Spinal cord (tissue), 10 donors: ENCODE data around the gene KATNB1. TPM values are rescaled to one million over a fixed set of nuclear protein-coding genes. Genes with fewer than 3 reads are reported as not detected.

Source experiments
- DNase-seq, 6 donors: peaks; one replicate each; pipeline versions ENCODE4 v3.0.0 to v3.0.0-alpha.2; 2013 to 2015; ENCODE audit warnings: low spot score in 6 of 6, low read depth in 4 of 6
- H3K27ac ChIP-seq: one replicate; pipeline ENCODE4 v1.5.1; 2013; ENCODE audit warnings: low read depth, low read length, control low read depth
- H3K27me3 ChIP-seq: one replicate; pipeline ENCODE4 v1.6.1; 2013; ENCODE audit warnings: low read length; ENCODE audit not compliant: control insufficient read depth, insufficient read depth
- H3K36me3 ChIP-seq: one replicate; pipeline ENCODE4 v1.6.1; 2013; ENCODE audit warnings: low read length; ENCODE audit not compliant: control insufficient read depth, insufficient read depth
- H3K4me1 ChIP-seq: one replicate; pipeline ENCODE4 v1.6.1; 2013; ENCODE audit warnings: low read length; ENCODE audit not compliant: control insufficient read depth, insufficient read depth
- H3K4me3 ChIP-seq: one replicate; pipeline ENCODE4 v1.5.1; 2013; ENCODE audit warnings: low read depth, low read length, control low read depth
- H3K9me3 ChIP-seq: one replicate; pipeline ENCODE4 v1.6.1; 2013; ENCODE audit warnings: low read length; ENCODE audit not compliant: control insufficient read depth, insufficient read depth
- WGBS: methylation state at CpG from one replicate; pipeline ENCODE4 v1.1.5; 2013; ENCODE audit warnings: missing lambda C conversion rate; ENCODE audit not compliant: insufficient coverage; 5-methylcytosine and 5-hydroxymethylcytosine counted together
- polyA plus RNA-seq, 2 donors: library from polyadenylated mRNA; unstranded; fragments of 120-200 nt; gene quantifications; one replicate each; pipeline ENCODE4 v1.2.1, GENCODE V29; 2013; ENCODE audit not compliant: insufficient read length in 2 of 2
- total RNA-seq, 2 donors: library from RNA; depleted of rRNA in 1 of 2; stranded (reverse); fragments of 120-200 nt in 1 of 2; fragments of >200 nt in 1 of 2; gene quantifications; one replicate each; pipeline versions ENCODE4 v1.2.3 to v1.2.4, GENCODE V29; 2013 to 2014
- donor health status: healthy.

KATNB1 gene
- total and polyA plus RNA-seq, 4 donors: 28.8 to 52.9 (median 43.0) TPM

GRCh38 chr16:57759131-57759530, 23.6 kb downstream of the KATNB1 start:
- Histone ChIP-seq H3K4me1 (peaks cover 3% of the 10 kb centered on the region), H3K4me3 (no peak overlapping the region), H3K36me3 (peaks cover 100% of the 10 kb centered on the region), H3K9me3 (no peaks in the 10 kb centered on the region), H3K27me3 (no peaks in the 10 kb centered on the region), H3K27ac (no peak overlapping the region)
- DNase-seq: no peak
- 93% methylated on average over 4 of the region's 7 CpGs for WGBS

DNA sequence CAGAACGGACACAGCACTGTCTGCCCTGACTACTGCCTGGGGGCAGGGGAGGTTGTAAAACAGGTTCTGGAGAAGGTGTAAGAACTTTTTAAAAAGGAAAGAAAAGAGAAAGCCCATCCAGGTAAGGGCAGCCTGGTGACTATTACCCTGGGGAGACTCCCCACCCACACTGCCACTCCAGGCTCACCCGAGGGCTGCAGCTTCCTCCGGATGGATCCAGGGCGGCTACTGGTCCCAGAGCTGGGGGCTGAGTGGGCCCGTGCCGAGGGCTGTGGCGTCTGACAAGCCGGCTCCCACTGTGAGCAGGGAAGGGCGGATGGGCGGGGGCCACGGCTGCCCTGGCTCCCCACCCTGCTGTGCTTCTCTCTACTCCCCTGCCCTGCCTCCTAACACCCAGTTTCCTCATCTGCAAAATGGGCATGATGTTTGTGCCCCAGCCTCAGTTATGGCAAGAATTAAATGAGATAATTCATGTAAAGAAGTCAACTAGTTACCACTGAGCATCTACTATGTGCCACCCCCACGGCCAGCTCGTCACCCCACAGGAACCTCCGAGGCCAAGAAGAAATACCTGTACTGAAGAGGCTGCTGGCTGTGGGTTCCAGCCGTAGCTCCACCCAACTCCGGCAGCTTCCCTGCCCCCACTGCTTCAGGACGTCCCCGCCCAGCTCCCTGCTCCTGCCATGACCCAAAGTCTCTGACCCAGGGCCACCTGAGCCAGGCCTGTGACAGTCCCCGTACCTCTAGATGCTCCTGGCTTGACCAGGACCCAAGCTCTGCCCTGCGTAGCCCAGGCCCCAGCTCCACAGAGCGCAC, 24.2 kb downstream of the KATNB1 start:
- H3K4me1 ChIP-seq: peaks cover 3% of the 10 kb centered on the region
- H3K4me3 ChIP-seq: no peak overlapping the region
- no peaks in the 10 kb centered on the region for H3K27me3 ChIP-seq
- H3K9me3 ChIP-seq: no peaks in the 10 kb centered on the region
- no peak for DNase-seq
- no peak overlapping the region for H3K27ac ChIP-seq
- peaks cover 100% of the 10 kb centered on the region for H3K36me3 ChIP-seq
- WGBS: 84% methylated on average over 19 of the region's 21 CpGs

- DNase-seq: no peak
- Histone ChIP-seq H3K27ac (no peak overlapping the region), H3K9me3 (no peaks in the 10 kb centered on the region), H3K36me3 (peaks cover 100% of the 10 kb centered on the region), H3K27me3 (no peaks in the 10 kb centered on the region), H3K4me1 (peaks cover 3% of the 10 kb centered on the region), H3K4me3 (no peak overlapping the region)
- WGBS: 80% methylated on average over 39 of the region's 40 CpGs
Observed at GRCh38 chr16:57760357-57761160, 25.0 kb downstream of the KATNB1 start.

DNA sequence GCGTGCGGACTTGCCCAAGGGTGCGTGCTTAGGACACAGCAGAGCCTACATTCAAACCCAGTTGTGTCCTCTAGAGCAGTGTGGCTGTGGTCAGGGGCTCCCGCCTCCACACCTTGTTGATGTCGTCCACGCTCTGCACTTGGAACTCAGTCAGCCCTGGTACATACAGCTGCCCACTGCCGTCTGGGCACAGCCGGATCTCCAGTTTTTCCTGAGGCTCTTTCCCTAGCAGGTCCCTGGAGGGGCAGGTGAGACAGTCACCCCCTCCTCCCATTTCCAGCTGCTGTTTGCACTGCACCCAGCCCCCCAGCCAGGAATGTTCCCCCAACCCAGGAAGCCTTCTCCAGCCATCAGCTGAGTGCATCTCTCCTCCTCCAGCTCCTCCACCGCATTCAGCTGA, 25.7 kb downstream of the KATNB1 start:
- no peak for DNase-seq
- Histone ChIP-seq H3K4me3 (no peak overlapping the region), H3K4me1 (peaks cover 3% of the 10 kb centered on the region), H3K9me3 (no peaks in the 10 kb centered on the region), H3K27me3 (no peaks in the 10 kb centered on the region), H3K27ac (no peak overlapping the region), H3K36me3 (peaks cover 100% of the 10 kb centered on the region)
- 86% methylated on average over 9 of the region's 9 CpGs for WGBS

DNA sequence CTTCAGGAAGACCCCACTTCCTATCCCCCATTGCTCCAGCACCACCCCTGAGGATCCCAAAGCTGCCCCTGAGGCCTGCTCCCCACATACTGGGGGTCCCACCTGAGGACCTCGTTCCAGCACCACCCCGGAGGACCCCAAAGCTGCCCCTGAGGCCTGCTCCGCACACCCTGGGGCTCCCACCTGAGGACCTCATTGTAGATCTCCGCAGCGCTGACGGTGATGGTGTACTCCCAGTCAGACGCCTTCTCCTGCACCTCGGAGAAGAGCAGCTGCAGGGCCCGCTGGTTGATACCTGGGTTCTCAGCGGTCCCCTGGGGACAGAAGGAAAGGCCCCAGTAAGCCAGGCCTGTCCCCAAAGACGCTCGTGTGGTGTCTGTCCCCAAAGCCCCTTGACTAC, 26.4 kb downstream of the KATNB1 start:
- WGBS: 93% methylated on average over 10 of the region's 12 CpGs

GRCh38 chr16:57762365-57763040, 26.9 kb downstream of the KATNB1 start:
- WGBS: 73% methylated on average over 12 of the region's 15 CpGs
- H3K4me3 ChIP-seq: no peak overlapping the region
- no peak overlapping the region for H3K27ac ChIP-seq
- peaks cover 97% of the 10 kb centered on the region for H3K36me3 ChIP-seq
- no peak for DNase-seq
- no peaks in the 10 kb centered on the region for H3K9me3 ChIP-seq
- no peaks in the 10 kb centered on the region for H3K27me3 ChIP-seq
- peaks cover under 1% of the 10 kb centered on the region for H3K4me1 ChIP-seq

More for the DNA sequence above, 26.4 kb downstream of the KATNB1 start:
- Histone ChIP-seq H3K27me3 (no peaks in the 10 kb centered on the region), H3K27ac (no peak overlapping the region), H3K4me1 (peaks cover 3% of the 10 kb centered on the region), H3K9me3 (no peaks in the 10 kb centered on the region), H3K4me3 (no peak overlapping the region), H3K36me3 (peaks cover 100% of the 10 kb centered on the region)
- no peak for DNase-seq

DNA sequence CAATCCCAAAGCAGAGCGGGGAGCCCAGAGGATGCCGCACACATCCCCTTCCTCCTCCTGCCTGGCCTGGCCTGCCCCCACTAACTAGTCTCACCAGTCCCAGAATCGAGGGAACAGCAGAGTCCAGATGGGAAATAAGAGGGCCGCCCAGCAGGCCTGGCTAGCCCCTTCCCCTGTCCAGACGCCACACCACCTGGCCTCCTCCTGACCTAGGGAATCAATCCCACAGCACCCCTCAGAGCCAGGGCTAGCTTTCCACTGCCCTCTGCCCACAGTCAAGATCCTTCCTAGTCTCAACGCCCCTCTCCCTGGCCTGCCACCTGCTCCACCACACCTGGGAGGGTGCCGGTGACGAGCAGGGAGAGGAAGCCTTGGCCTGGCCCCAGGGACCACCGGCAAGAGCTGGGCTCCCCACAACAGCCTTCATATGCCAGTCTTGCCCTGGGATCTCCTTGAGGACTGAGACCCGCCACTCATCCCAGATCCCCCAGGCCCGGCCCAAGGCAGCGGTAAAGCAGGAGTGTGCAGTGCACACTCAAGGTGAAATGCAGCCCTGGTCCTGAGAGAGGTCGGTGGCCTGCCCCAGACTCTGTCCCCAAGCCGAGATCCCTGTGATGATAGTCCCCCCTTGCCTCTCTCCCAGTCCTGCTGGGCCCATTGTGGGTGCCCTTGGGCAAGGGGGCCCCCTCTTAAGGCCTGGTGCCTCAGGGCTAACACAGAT, 27.9 kb downstream of the KATNB1 start:
- 91% methylated on average over 12 of the region's 14 CpGs for WGBS
- H3K27me3 ChIP-seq: no peaks in the 10 kb centered on the region
- H3K27ac ChIP-seq: no peak overlapping the region

DNA sequence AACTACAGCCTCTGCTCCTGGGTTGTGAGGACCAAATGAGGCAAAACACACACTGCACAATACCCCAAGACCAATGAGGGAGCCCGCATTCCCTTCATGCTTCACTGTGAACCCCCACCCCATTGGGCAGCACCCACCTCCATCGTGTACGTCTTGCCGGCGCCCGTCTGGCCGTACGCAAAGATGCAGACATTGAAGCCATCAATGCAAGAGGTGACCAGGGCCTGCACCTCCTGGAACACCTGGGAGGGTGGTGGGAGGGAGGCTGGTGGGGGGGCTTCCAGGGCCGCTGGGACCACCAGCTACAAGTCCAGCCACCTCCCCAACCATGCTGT, 28.4 kb downstream of the KATNB1 start:
- no peak overlapping the region for H3K27ac ChIP-seq
- DNase-seq: no peak
- no peaks in the 10 kb centered on the region for H3K9me3 ChIP-seq
- no peaks in the 10 kb centered on the region for H3K27me3 ChIP-seq
- no peaks in the 10 kb centered on the region for H3K4me1 ChIP-seq
- H3K36me3 ChIP-seq: peaks cover 95% of the 10 kb centered on the region
- no peak overlapping the region for H3K4me3 ChIP-seq
- 87% methylated on average over 6 of the region's 9 CpGs for WGBS

More for the DNA sequence above, 27.9 kb downstream of the KATNB1 start:
- Histone ChIP-seq H3K4me1 (no peaks in the 10 kb centered on the region), H3K9me3 (no peaks in the 10 kb centered on the region), H3K4me3 (no peak overlapping the region), H3K36me3 (peaks cover 97% of the 10 kb centered on the region)
- DNase-seq: no peak
